Neural progenitor cell (in vitro differentiated cells): ENCODE measurements around the gene SIPA1.

ENCODE experiments used
- EZH2 ChIP-seq: fragments of 200-600 bp; sonication (generic); IDR thresholded peaks from 2 replicates; pipeline ENCODE4 v1.6.1; 2017; ENCODE audit warnings: antibody characterized with exemption, mild to moderate bottlenecking, moderate library complexity
- EZH2phosphoT487 ChIP-seq: fragments of 200-600 bp; sonication (generic); IDR thresholded peaks from 2 replicates; pipeline ENCODE4 v1.6.1; 2017; ENCODE audit warnings: antibody characterized with exemption
- TF ChIP-seq, protein P1 (sequence below): fragments of 200-600 bp; sonication (generic); IDR thresholded peaks from 2 replicates; pipeline ENCODE4 v1.5.1; 2017; ENCODE audit warnings: antibody characterized with exemption, mild to moderate bottlenecking

GRCh38 chr11:65591939-65592857 is 45.7 kb upstream of the SIPA1 start:
- TF ChIP-seq, protein P1, sequence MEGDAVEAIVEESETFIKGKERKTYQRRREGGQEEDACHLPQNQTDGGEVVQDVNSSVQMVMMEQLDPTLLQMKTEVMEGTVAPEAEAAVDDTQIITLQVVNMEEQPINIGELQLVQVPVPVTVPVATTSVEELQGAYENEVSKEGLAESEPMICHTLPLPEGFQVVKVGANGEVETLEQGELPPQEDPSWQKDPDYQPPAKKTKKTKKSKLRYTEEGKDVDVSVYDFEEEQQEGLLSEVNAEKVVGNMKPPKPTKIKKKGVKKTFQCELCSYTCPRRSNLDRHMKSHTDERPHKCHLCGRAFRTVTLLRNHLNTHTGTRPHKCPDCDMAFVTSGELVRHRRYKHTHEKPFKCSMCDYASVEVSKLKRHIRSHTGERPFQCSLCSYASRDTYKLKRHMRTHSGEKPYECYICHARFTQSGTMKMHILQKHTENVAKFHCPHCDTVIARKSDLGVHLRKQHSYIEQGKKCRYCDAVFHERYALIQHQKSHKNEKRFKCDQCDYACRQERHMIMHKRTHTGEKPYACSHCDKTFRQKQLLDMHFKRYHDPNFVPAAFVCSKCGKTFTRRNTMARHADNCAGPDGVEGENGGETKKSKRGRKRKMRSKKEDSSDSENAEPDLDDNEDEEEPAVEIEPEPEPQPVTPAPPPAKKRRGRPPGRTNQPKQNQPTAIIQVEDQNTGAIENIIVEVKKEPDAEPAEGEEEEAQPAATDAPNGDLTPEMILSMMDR: peak; percentile 54
- TF ChIP-seq EZH2phosphoT487 (peak; percentile 64), EZH2 (peak; percentile 83)
